Ovary (tissue), 3 donors: ENCODE measurements around the gene PTPN13.

ENCODE experiments used
- POLR2A ChIP-seq: fragments of 450-650 bp; IDR thresholded peaks from one replicate; pipeline ENCODE4 v1.6.1; 2017; ENCODE audit warnings: antibody characterized with exemption, mild to moderate bottlenecking, moderate library complexity
- TF ChIP-seq, protein P1 (sequence below), 3 donors: fragments of 450-650 bp in 2 of 3; fragments of 200-600 bp in 1 of 3; IDR thresholded peaks; one replicate each; pipeline versions ENCODE4 v1.5.1 to v1.8.0; 2016 to 2022; ENCODE audit warnings: antibody characterized with exemption in 3 of 3, mild to moderate bottlenecking in 1 of 3
- donor health status: DM: no; HTN: no; CAD: no.

GRCh38 chr4:86615501-86615900 is 21.4 kb downstream of the PTPN13 start:
- no peak for TF ChIP-seq POLR2A
- TF ChIP-seq, protein P1, sequence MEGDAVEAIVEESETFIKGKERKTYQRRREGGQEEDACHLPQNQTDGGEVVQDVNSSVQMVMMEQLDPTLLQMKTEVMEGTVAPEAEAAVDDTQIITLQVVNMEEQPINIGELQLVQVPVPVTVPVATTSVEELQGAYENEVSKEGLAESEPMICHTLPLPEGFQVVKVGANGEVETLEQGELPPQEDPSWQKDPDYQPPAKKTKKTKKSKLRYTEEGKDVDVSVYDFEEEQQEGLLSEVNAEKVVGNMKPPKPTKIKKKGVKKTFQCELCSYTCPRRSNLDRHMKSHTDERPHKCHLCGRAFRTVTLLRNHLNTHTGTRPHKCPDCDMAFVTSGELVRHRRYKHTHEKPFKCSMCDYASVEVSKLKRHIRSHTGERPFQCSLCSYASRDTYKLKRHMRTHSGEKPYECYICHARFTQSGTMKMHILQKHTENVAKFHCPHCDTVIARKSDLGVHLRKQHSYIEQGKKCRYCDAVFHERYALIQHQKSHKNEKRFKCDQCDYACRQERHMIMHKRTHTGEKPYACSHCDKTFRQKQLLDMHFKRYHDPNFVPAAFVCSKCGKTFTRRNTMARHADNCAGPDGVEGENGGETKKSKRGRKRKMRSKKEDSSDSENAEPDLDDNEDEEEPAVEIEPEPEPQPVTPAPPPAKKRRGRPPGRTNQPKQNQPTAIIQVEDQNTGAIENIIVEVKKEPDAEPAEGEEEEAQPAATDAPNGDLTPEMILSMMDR (IDR thresholded peaks at IDR 0.05), result no peak
